ENCODE data around the gene QPCT.

QPCT gene

DNA sequence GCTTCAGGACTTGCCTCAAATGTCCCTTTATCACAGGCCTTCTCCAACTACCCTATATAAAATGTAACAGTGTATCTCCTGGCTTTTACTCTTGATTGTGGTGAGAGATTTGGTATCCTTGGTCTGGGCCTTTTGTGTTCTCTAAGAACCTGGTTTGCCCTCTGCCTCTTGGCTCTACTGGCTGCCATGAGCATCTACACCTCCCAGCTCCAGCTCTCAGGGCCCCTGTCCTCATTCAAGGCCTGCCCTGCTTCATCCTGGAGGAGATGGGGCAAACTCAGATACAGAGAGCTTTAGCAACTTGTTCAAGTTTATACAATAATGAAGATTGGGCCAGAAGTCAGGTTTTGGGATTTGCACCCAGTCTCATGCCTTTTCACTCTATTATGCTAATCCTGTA is 45.0 kb downstream of the QPCT start:
- peaks cover 19% of the 10 kb centered on the region for H3K4me1 ChIP-seq (ENCODE audit: insufficient read depth, poor library complexity, severe bottlenecking)
- peak overlapping the region; percentile 78 for H3K27ac ChIP-seq (ENCODE audit: poor library complexity, severe bottlenecking)
- no peak for ATAC-seq (ENCODE audit: low read depth)

DNA sequence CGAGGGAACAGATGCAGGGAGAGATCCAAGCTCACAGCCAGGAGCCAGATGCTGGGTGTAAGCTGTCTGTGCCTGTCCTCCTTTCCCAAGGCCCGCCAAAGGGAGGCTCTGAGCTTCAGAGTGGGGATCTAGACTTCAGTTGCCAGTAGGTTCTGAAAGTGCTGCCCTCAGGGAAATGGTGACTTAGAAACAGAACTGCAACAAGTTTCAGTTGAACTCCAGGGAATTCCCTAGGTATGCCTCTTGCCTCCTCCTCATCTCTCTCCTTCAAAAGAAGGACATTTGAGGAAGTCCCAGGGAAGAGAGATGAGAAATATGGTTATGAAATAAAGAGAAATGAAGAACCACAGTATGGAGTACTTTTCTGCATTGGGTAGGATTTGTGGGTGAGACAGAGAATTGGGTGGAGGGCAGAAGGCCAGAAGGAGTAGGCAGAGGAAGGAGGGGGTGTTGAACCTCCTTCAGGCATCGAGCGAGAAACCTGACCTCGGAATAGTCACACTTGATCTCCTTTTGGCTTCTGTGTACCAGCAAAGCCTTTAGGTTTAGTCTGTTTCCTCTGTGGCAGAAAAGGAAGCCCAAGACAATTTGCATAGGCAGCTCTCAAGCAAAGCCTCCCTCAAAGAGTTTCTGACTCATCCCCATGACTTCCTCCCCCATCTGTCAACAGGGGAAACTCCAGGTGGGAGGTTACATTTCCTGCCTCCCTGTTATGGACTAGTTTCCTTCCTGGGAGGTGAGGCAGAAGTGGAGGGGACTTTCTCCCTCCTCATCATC is 45.7 kb downstream of the QPCT start:
- Histone ChIP-seq H3K4me1 (ENCODE audit: insufficient read depth, poor library complexity, severe bottlenecking) (peaks cover 19% of the 10 kb centered on the region), H3K27ac (ENCODE audit: poor library complexity, severe bottlenecking) (peak overlapping the region; percentile 78), H3K27me3 (ENCODE audit: insufficient read depth, poor library complexity, severe bottlenecking) (no peaks in the 10 kb centered on the region), H3K36me3 (ENCODE audit: low read depth) (no peaks in the 10 kb centered on the region), H3K4me3 (ENCODE audit: severe bottlenecking) (no peak overlapping the region), H3K9me3 (ENCODE audit: severe bottlenecking) (no peaks in the 10 kb centered on the region)
- ATAC-seq (ENCODE audit: low read depth), result peak; percentile 90
- TF ChIP-seq CTCF (IDR thresholded peaks at IDR 0.05; ENCODE audit: poor library complexity, severe bottlenecking), result no peak
- DNase-seq (ENCODE audit: low spot score), result no peak

More for the DNA sequence above, 45.0 kb downstream of the QPCT start:
- Histone ChIP-seq H3K9me3 (ENCODE audit: severe bottlenecking) (no peaks in the 10 kb centered on the region), H3K27me3 (ENCODE audit: insufficient read depth, poor library complexity, severe bottlenecking) (no peaks in the 10 kb centered on the region), H3K4me3 (ENCODE audit: severe bottlenecking) (no peak overlapping the region), H3K36me3 (ENCODE audit: low read depth) (no peaks in the 10 kb centered on the region)
- DNase-seq (ENCODE audit: low spot score), result no peak
- no peak for TF ChIP-seq CTCF (IDR thresholded peaks at IDR 0.05; ENCODE audit: poor library complexity, severe bottlenecking)

DNA sequence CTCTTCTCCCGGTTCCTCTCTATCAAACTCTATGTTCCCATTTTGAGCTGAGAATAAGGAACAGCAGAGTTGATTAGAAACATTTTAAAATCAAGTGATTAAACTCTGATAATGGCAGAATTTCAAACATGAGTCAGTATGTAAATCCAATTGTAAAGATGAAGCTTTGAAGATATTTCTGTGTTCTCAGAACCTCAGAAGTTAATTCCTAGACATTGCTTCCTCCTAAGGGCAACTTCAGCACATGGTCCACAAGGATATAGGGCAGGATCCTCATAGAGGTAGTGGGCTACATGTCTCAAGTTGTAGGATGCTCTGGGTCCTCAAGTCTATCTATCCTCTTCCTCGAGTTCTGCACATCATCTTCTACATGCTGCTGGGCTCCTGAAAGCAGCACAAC is 46.3 kb downstream of the QPCT start:
- no peak for ATAC-seq (ENCODE audit: low read depth)
- H3K27ac ChIP-seq (ENCODE audit: poor library complexity, severe bottlenecking), result peak overlapping the region; percentile 78

DNA sequence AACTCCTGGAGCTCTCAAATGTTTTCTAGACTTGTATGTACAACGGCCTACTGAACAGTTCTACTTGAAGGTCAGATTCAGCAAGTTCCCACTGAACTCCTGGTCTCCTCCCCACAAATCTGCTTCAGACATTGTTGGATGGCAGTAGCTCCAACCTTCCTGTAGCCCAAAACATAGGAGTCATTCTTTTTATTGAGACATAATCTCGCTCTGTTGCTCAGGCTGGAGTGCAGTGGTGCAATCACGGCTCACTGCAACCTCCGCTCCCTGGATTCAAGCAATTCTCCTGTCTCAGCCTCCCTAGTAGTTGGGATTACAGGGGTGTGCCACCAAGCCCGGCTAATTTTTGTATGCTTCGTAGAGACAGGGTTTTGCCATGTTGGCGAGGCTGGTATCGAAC is 47.3 kb downstream of the QPCT start:
- DNase-seq (ENCODE audit: low spot score), result no peak
- Histone ChIP-seq H3K27me3 (ENCODE audit: insufficient read depth, poor library complexity, severe bottlenecking) (no peaks in the 10 kb centered on the region), H3K4me1 (ENCODE audit: insufficient read depth, poor library complexity, severe bottlenecking) (peaks cover 19% of the 10 kb centered on the region), H3K27ac (ENCODE audit: poor library complexity, severe bottlenecking) (no peak overlapping the region), H3K4me3 (ENCODE audit: severe bottlenecking) (no peak overlapping the region), H3K9me3 (ENCODE audit: severe bottlenecking) (no peaks in the 10 kb centered on the region), H3K36me3 (ENCODE audit: low read depth) (no peaks in the 10 kb centered on the region)
- TF ChIP-seq CTCF (IDR thresholded peaks at IDR 0.05; ENCODE audit: poor library complexity, severe bottlenecking), result no peak
- ATAC-seq (ENCODE audit: low read depth), result no peak

More for the DNA sequence above, 46.3 kb downstream of the QPCT start:
- Histone ChIP-seq H3K36me3 (ENCODE audit: low read depth) (no peaks in the 10 kb centered on the region), H3K27me3 (ENCODE audit: insufficient read depth, poor library complexity, severe bottlenecking) (no peaks in the 10 kb centered on the region), H3K9me3 (ENCODE audit: severe bottlenecking) (no peaks in the 10 kb centered on the region), H3K4me1 (ENCODE audit: insufficient read depth, poor library complexity, severe bottlenecking) (peaks cover 19% of the 10 kb centered on the region), H3K4me3 (ENCODE audit: severe bottlenecking) (no peak overlapping the region)
- no peak for TF ChIP-seq CTCF (IDR thresholded peaks at IDR 0.05; ENCODE audit: poor library complexity, severe bottlenecking)
- no peak for DNase-seq (ENCODE audit: low spot score)

DNA sequence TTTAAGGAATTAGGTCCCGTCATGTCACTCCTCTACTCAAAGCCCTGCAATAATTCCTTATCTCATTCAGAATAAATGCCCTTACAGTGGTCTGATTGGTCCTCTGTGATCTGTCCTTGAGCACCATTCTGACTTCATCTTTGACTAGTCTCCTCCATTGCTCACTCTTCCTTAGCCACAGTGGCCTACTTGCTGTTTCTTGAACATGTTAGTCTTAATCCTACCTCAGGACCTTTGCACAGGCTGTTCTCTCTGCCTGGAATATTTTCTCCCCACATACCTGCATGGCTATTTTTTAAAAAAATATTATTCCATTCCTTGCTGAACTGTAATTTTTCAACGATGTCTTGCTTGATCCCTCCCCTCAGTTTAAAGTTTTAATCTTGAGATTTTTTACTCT is 48.0 kb downstream of the QPCT start:
- no peaks in the 10 kb centered on the region for H3K9me3 ChIP-seq (ENCODE audit: severe bottlenecking)
- no peak overlapping the region for H3K27ac ChIP-seq (ENCODE audit: poor library complexity, severe bottlenecking)
- TF ChIP-seq CTCF (IDR thresholded peaks at IDR 0.05; ENCODE audit: poor library complexity, severe bottlenecking), result no peak
- H3K4me3 ChIP-seq (ENCODE audit: severe bottlenecking), result no peak overlapping the region
- H3K27me3 ChIP-seq (ENCODE audit: insufficient read depth, poor library complexity, severe bottlenecking), result no peaks in the 10 kb centered on the region
- H3K36me3 ChIP-seq (ENCODE audit: low read depth), result no peaks in the 10 kb centered on the region
- no peak for DNase-seq (ENCODE audit: low spot score)
- H3K4me1 ChIP-seq (ENCODE audit: insufficient read depth, poor library complexity, severe bottlenecking), result peaks cover 19% of the 10 kb centered on the region
- ATAC-seq (ENCODE audit: low read depth), result no peak

Measured in RWPE2 (cell line).